GM19043 (cell line): Measurements from ENCODE around the gene NOTCH3.

Experiments
- ATAC-seq: cut with Tn5 transposase; IDR thresholded peaks from one replicate; pipeline ENCODE4 v1.9.1; 2021; ENCODE audit warnings: low read depth; ENCODE audit not compliant: unreplicated experiment

Gene NOTCH3

DNA sequence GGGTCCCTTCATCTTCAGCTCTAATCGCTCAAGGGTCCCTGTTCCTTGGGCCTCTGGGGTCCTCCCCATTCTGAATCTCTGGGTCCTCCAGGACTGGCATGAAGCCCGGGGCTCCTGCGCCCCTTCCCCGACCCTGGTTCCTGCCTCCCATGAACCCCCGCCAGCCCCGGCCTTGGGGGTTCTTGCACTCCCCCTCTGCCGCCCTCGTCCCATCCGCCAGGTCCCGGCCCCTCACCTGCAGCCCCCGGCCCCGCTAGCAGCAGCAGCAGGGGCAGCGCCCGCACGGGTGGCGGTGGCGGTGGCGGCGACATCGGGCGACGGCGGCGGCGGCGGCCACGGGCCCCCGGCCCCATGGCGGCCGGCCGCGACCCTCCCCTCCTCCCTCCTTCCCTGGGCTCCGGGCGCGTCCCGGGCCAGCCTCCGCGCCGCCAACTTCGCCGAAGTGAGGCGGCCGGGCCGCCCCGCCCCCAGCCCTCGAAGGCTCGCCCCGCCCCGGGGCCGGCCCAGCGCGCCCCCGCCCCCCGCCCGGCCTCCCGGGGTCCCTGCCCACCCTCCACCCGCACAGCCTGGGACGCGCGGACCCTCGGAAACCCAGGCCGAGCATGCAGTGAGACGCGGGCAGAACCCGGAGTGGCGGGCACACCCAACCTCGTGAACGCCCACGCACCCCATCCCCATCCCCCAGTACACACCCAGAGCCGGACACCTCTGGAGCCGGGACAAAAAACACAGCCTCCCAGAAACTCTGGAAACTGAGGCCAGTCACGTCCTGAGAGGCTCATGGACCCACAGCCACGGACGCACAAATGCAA, at the start of gene NOTCH3:
NOTCH3 (minus strand) TSS at position 443 of the 812 bp plus-strand sequence; CDS start at position 353, 90 bp downstream.
- no peak for ATAC-seq

- ATAC-seq, result no peak
Observed at GRCh38 chr19:15250640-15250993, 49.8 kb upstream of the NOTCH3 start.

GRCh38 chr19:15249972-15250639, 49.3 kb upstream of the NOTCH3 start:
- ATAC-seq, result no peak

GRCh38 chr19:15249528-15249874, 48.7 kb upstream of the NOTCH3 start:
- ATAC-seq, result no peak

DNA sequence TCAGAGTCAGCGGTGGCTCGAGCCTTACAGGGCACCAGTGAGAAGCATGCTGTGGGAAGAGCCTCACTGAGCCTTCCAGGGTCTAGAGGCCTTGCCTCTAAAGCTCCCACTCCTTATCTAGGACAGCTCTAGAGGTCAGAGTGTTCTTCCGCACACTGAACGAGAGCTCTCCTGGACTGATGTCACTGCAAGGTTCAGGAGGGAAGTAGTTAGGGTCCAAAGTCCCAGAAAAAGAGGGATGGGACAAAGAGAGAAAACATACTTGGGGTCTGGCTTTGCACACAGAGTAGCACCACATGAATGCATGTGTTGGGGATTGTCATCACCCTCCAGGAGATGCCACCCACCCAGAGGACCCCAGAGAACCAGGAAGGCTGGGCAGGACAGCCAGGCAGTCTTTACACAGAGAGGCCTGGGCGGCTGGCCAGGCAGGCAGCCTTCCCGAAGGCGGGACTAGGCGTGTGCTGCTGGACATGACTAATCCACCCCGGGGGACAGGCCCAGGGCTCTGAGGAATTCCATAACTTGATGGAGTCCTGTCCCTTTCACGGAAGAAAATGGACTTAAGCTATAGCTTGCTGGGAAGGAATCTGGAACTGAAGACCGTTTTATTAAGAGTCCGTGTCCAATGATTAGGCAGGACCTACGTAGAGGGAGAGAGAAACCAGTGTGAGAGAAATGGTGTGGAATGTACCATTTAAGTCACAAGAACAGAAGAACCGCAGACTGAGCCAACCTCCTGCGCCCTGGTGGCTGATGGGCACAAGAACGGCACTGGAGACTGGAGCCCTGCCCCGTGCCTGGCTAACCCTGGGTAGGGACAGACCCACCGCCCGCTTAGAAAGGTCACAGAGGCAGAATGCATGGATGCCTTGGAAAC, 48.1 kb upstream of the NOTCH3 start:
- no peak for ATAC-seq

DNA sequence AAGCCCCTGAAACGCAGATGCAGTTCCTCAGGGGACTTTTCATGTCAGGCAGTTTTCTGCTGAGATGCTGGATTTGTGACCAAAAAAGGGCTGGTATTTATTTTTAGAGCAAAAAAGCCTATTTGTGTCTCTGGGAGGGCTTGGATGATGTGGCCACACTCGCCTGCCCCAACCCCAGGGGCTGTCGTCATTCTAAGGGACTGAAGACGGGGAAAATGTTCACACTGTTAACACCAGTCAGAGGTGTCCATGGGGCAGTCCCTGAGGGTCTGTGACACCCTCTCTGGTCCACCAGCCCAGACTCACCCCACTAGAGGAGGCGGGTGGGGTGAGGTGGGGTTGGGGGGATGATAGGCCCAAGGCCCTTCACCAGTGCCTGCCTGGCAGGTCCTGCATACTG, 47.3 kb upstream of the NOTCH3 start:
- ATAC-seq, result no peak

- no peak for ATAC-seq
Observed at GRCh38 chr19:15247107-15248014, 46.6 kb upstream of the NOTCH3 start.

DNA sequence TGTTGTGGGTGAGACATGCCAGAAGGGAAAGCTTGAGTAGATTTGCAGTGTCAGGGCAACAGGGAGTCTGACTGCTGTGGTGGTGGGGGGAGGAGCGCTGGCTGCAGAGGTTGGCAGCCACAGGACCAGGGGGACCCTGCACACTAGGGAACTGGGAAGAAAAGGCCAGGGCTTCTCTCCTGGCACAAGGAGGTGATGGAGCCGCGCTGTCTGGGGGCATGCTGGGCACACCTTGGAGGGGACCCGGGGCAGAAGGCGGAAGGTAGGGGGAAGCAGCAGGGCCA, 45.3 kb upstream of the NOTCH3 start:
- ATAC-seq, result no peak

DNA sequence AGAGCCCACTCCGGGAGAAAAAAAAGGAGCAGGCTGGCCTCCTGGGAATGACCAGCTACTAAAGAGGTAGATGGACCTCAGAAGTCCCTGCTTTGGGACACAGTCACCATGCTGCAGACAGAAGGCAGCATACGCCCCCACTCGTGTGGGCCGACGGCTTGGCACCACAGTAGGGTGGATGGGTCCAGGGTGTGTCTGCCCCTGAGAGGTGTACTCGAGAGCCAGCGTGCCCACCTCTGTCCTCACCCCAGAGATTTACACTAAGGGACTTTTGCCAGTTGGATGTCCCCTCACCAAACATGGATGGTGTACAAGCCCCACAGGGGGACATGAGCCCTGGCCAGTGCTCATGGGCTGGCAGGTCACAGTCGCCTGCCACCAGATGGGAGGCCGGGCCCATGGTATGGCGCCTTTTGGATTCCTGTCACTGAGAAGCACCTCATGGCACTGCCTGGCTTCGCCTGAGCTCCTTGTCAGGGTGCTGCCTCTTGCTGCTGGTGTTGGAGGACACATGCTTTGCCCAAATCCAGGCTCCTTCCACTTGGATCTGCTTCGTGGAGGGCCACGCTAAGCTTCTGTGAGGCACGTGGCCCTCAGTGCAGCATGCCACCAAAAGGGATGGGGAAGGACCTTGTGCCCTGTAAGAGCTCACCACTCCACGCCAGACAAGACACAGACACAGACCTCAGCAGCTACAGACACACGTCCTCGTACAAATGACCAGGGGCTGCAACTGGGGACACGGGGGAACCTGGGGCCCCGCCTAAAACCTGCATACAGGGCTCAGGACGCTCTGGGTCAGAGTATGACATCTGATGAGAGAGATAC, 44.8 kb upstream of the NOTCH3 start:
- no peak for ATAC-seq

GRCh38 chr19:15244808-15245207, 44.0 kb upstream of the NOTCH3 start:
- ATAC-seq, result no peak

GRCh38 chr19:15244106-15244803, 43.5 kb upstream of the NOTCH3 start:
- ATAC-seq, result no peak

- ATAC-seq, result no peak
Observed at GRCh38 chr19:15243236-15243957, 42.6 kb upstream of the NOTCH3 start.

DNA sequence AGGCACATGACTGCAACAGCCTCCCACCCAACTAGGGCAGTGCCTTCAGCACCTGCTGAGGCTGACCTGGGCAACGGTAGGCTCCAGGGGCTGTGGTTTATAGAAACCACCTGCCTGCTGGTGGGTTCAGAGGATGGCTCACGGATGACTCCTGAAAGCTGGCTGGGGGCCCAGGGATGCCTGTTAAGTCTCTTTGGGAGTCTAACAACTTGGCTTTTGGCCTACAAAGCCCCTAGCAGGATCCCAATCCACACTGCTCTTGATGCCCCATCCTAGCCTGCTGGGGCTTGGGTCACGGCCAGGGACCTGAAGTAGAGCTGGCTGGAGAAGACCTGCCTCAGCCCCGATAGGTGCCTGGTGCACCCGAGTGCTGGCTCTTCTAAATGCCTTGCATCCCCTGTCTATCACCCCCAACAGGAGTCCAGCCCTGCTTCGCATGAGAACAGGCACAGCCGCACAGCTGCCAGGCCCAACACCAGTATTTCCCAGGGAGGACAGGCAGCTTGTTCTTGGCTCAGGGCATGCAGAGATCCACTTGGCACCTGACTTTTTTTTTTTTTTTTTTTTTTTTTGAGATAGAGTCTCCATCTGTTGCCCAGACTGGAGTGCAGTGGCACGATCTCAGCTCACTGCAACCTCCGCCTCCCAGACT, 40.6 kb upstream of the NOTCH3 start:
- no peak for ATAC-seq

GRCh38 chr19:15240515-15240914, 39.7 kb upstream of the NOTCH3 start:
- ATAC-seq, result no peak

DNA sequence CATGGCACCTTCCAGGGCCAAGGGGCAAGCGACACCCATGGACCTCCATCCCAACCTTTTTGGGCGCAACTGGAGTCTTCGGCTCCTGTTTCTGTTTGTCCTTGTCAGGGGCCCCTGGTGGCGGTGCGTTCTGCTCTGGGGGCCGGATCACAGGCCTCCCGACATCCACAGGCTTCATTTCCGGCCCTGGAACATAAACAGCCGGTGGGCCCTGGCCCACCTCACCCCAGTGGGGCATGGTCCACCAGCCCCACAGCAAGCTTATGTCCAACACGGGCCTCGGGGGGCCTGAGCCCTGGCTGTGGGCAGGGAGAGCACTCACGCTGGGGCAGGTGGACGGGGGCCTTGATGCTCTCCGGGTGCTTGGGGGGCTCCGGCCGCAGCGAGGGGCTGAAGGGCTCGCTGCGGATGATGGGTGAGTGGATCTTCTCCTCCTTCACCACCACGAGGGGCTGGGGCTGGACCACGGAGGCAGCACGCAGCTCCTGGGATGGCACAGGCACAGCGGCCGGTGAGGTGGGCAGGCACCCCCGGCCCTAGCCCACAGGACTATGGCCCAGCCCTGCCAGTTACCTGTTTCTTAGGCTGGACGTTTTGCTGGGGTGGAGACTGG, 38.6 kb upstream of the NOTCH3 start:
- ATAC-seq, result no peak

- ATAC-seq, result no peak
Observed at GRCh38 chr19:15238639-15239155, 37.9 kb upstream of the NOTCH3 start.
